Ramos (cell line): ENCODE measurements around the gene NTM.
"Not testable (repeated sequence)": the region's sequence is repeated elsewhere in the genome, so short reads cannot be mapped to it uniquely, and the experiment has no call there.

ENCODE experiments used
- in situ Hi-C: fragments of 300-500 bp; cut with MboI; formaldehyde crosslinking; loops from one replicate; pipeline ENCODE4 v1.14.3; 2022; ENCODE audit warnings: low sequenced_read_pairs; ENCODE audit not compliant: unreplicated experiment

Gene NTM

GRCh38 chr11:131678658-131679340, 308.4 kb downstream of the NTM start:
- in situ Hi-C loops, result loop anchor here (10.0 kb wide), 1 partner anchor 614 kb away; no protein-coding TSS in a partner anchor

GRCh38 chr11:131680448-131680847, 310.0 kb downstream of the NTM start:
- in situ Hi-C loops, result not testable (repeated sequence)

- in situ Hi-C loops, result no loop called here
Measured at GRCh38 chr11:131681920-131682319, 311.5 kb downstream of the NTM start.

- in situ Hi-C loops, result no loop called here
Measured at GRCh38 chr11:131682373-131683015, 312.1 kb downstream of the NTM start.

GRCh38 chr11:131683131-131683530, 312.7 kb downstream of the NTM start:
- in situ Hi-C loops, result no loop called here

- in situ Hi-C loops, result no loop called here
Measured at GRCh38 chr11:131683666-131684065, 313.3 kb downstream of the NTM start.

GRCh38 chr11:131684111-131685060, 314.0 kb downstream of the NTM start:
- in situ Hi-C loops, result no loop called here

- in situ Hi-C loops, result no loop called here
Measured at GRCh38 chr11:131685206-131685605, 314.8 kb downstream of the NTM start.

GRCh38 chr11:131685906-131686305, 315.5 kb downstream of the NTM start:
- in situ Hi-C loops, result no loop called here

- in situ Hi-C loops, result no loop called here
Measured at GRCh38 chr11:131686836-131687235, 316.4 kb downstream of the NTM start.

- in situ Hi-C loops, result no loop called here
Measured at GRCh38 chr11:131687291-131688047, 317.1 kb downstream of the NTM start.

- in situ Hi-C loops, result no loop called here
Measured at GRCh38 chr11:131688048-131688693, 317.8 kb downstream of the NTM start.

GRCh38 chr11:131689049-131689925, 318.9 kb downstream of the NTM start:
- in situ Hi-C loops, result no loop called here

- in situ Hi-C loops, result no loop called here
Measured at GRCh38 chr11:131690362-131690761, 319.9 kb downstream of the NTM start.

GRCh38 chr11:131690776-131691175, 320.4 kb downstream of the NTM start:
- in situ Hi-C loops, result no loop called here

GRCh38 chr11:131691181-131692041, 321.0 kb downstream of the NTM start:
- in situ Hi-C loops, result no loop called here

GRCh38 chr11:131692151-131692550, 321.7 kb downstream of the NTM start:
- in situ Hi-C loops, result no loop called here

- in situ Hi-C loops, result no loop called here
Measured at GRCh38 chr11:131692961-131693360, 322.5 kb downstream of the NTM start.
